D721Med (cell line): ENCODE results near the gene EIF6.
"Not testable (repeated sequence)": the region's sequence is repeated elsewhere in the genome, so short reads cannot be mapped to it uniquely, and the experiment has no call there.

Experiments used
- DNase-seq: peaks from one replicate; pipeline ENCODE4 v3.0.0; 2011; ENCODE audit warnings: low spot score; ENCODE audit not compliant: insufficient read length
- FAIRE-seq: peaks from 2 replicates; lab custom pipeline; 2011; peaks lifted over from hg19 to GRCh38; lab: Jason Lieb, UNC
- CTCF ChIP-seq: IDR thresholded peaks from 2 replicates; pipeline ENCODE4 v1.5.1; 2012; ENCODE audit warnings: mild to moderate bottlenecking, control low read depth; ENCODE audit not compliant: insufficient read depth; ENCODE audit errors: missing control alignments

EIF6 gene

GRCh38 chr20:35319192-35319870, 34.8 kb upstream of the EIF6 start:
- DNase-seq (no peak), FAIRE-seq (no peak)
- TF ChIP-seq CTCF, result no peak

GRCh38 chr20:35318502-35319157, 34.1 kb upstream of the EIF6 start:
- TF ChIP-seq CTCF, result no peak
- FAIRE-seq (no peak), DNase-seq (no peak)

GRCh38 chr20:35317416-35318210, 33.0 kb upstream of the EIF6 start:
- no peak for TF ChIP-seq CTCF
- FAIRE-seq, result no peak
- no peak for DNase-seq

GRCh38 chr20:35316086-35316485, 31.5 kb upstream of the EIF6 start:
- DNase-seq (no peak), FAIRE-seq (no peak)
- no peak for TF ChIP-seq CTCF

DNA sequence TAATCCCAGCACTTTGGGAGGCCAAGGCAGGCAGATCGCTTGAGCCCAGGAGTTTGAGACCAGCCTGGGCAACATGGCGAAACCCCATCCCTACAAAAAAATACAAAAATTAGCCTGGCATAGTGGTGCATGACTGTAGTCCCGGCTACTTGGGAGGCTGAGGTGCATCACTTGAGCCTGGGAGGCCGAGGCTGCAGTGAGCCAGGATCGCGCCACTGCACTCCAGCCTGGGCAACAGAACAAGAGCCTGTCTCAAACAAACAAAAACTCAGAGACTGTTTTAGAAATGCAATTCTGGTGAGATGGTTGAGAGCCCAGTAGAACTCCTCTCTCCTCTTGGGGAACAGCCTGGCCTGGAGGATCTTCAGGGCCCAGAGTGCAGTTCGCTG, 31.1 kb upstream of the EIF6 start:
- not testable (repeated sequence) for DNase-seq, FAIRE-seq

DNA sequence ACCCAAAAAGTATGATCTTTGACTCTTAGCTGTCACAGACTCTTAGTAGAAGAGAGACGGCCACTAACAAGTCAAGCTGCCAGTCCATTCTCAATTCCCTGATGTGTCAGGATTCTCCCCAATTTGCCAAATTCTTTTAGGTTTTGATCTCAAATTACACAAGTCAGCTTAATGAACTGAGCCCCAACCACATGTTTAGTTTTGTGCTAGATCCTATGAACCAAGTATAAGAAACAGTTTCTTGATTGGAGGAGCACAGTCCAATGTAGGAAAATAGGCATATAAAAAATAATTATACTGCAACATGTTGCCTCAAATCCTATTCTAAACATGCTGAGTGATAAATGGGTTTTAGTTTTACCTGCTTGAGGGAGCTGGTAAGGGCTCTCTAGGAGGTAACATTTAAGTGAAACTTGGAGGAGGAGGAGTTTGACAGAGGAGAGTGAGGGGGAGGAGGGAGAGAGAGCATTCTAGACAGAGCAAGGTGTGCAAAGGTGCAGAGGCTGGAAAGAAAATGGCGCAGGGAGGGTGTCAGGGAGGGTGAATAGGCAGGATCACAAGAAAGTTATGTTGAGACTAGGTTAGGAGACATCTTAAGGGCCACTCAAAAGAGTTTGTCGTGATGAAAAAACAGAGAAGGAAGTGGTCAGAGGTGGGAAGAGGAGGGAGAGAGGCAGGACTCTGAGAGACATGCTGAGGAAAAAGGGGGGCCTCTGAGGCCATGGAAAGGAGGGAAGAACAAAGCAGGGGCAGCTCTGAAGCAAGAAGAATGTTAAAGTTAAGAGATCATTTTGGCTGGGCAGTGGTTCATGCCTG, 30.5 kb upstream of the EIF6 start:
- no peak for FAIRE-seq
- TF ChIP-seq CTCF, result no peak
- no peak for DNase-seq

GRCh38 chr20:35312318-35312717, 27.7 kb upstream of the EIF6 start:
- no peak for FAIRE-seq

More at GRCh38 chr20:35312318-35312717, 27.7 kb upstream of the EIF6 start:
- no peak for TF ChIP-seq CTCF
- no peak for DNase-seq
